ENCODE results near the gene MCM3AP.
"Not testable (repeated sequence)": the region's sequence is repeated elsewhere in the genome, so short reads cannot be mapped to it uniquely, and the experiment has no call there.

Gene MCM3AP

DNA sequence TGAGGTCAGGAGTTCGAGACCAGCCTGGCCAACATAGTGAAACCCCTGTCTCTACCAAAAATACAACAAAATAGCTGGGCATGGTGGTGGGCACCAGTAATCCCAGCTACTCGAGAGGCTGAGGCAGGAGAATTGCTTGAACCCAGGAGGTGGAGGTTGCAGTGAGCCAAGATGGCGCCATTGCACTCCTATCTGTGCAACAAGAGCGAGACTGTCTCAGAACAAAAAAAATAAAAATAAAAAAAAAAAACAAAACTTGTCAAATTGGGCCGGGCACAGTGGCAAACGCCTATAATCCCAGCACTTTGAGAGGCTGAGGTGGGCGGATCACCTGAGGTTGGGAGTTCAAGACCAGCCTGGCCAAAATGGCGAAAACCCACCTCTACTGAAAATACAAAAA is 24.8 kb upstream of the MCM3AP start:
- not testable (repeated sequence) for DNase-seq

DNA sequence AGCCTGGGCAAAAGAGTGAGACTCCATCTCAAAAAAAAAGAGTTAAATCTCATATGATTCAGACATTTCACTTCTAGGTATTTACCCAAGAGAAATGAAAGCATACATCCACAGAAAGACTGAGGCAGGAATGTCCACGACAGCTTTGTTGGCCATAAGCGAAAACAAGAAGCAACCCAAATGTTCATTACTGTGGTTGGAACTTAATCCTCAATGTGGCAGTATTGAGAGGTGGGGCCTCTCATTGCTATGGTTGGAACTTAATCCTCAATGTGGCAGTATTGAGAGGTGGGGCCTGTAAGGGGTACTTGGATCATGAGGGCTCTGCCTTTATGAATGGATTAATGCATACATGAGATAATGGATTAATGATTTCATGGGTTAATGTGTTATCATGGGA is 23.0 kb upstream of the MCM3AP start:
- DNase-seq, result no peak

DNA sequence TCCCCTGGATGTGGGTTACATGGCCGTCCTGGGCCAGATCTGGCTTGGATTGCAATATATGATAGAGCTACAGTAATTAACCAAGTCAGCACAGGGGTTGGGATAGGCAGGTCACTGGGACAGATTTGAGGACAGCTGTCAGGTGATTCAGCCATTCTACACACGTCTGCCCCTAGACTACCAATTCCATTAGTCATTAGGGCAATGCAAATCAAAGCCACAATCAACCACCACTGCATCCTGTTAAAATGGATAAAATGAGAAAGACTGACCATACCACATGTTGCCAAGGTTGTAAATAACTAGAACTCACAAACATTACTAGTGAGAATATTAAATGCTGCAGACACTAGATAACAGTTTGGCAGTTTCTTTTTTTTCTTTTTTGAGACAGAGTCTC is 22.2 kb upstream of the MCM3AP start:
- peak; percentile 50 for DNase-seq

DNA sequence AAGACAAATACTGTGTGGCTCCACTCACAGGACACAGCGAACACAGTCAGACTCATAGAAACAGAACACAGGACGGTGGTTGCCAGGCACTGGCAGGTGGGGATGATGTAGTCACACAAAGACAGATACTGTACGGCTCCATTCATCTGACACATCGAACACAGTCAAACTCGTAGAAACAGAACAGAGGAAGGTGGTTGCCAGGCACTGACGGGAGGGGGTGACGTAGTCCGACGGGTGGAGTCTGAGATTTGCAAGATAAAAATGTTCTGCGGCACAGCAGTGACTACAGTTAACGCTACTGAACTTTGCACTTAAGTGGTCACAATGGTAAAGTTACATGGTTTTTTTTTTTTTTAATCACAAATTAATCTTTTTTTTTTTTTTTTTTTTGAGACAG is 19.5 kb upstream of the MCM3AP start:
- DNase-seq, result no peak

DNA sequence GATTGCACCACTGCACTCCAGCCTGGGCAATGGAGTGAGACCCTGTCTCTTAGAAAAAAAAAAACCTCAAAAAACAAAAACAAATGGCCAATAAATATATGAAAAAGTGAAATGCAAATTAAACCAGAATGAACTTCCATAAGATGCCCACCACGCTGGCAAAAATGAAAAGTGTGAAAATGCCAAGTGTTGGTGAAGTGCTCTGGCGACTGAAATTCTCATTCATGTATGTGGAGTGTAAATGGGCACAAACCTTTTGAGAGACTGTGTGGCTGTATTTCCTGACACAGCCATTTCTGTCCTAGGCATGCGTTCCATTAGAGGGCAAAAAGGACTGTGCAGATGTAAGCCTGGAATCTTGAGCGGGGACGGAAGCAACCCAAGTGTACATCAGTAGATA is 19.0 kb upstream of the MCM3AP start:
- DNase-seq, result no peak

DNA sequence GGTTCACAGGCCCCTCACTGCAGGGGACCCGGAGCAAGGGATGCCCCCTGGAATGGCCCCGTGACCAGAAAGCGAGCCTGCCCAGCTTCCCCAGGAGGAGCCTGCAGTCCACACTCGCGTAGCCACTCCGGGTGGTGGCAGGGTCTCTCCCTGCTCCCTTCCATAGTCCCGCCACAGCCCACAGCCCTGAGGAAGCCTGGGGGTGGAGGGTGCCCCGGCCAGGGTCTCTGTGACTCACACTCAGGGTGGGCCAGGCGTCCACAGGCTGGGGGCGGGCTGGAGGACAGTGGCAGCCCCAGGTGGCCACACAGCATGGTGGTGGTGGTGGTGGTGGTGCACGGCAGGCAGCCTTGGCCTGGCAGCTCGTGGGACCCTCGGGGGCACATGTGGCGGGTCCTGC is 16.3 kb upstream of the MCM3AP start:
- DNase-seq, result no peak

DNA sequence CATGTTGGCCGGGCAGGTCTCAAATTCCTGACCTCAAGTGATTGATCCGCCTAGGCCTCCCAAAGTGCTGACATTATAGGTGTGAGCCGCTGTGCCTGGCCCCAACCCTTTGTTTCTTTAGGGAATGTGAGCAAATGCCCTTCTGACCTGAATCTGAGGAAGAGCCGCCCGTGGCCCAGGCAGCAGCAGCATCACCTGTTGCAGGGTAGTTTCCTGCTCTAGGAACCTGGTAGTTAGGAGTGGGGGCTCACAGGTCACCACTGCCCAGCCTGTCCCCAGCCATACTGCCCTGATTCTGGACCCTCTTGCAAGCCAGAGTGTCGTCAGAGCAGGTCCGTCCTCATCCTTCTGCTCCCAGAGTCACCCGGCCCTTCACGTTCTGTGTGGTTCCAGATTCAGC is 13.8 kb upstream of the MCM3AP start:
- DNase-seq, result no peak

DNA sequence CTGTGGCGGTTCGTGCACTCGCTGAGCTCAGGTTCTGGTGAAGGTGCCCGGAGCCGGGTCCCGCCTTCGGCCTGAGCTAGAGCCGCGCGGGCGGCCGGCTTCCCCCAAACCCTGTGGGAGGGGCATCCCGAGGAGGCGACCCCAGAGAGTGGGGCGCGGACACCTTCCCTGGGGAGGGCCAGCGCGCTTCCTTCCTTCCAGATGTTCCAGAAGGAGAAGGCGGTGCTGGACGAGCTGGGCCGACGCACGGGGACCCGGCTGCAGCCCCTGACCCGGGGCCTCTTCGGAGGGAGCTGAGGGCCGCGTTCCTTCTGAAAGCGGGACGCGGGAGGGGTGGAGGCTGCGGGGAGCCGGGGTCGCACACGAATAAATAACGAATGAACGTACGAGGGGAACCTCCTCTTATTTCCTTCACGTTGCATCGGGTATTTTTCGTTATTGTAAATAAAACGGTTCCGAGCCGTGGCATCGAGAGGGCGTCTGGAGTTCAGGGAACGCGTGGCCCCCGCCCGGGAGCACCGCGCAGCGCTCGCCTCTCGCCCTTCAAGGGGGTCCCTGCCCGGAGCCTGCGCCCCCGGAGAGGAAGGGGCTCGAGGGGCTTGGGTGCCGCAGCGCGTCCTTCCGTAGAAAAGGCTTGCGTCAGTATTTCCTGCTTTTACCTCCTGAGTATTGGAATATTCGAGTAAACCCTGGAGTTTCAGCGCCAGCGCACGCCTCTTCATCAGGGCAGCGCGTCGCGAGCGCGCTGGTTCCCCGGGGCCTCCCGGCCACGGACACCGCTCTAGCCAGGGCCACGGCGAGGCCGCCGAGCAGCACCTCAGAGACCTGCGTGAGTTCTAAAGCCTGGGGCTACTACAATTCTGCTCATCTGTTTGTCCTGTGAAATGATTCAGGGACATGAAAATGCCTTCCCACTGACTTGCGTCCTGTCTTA is 12.2 kb upstream of the MCM3AP start:
- DNase-seq, result peak; percentile 32

DNA sequence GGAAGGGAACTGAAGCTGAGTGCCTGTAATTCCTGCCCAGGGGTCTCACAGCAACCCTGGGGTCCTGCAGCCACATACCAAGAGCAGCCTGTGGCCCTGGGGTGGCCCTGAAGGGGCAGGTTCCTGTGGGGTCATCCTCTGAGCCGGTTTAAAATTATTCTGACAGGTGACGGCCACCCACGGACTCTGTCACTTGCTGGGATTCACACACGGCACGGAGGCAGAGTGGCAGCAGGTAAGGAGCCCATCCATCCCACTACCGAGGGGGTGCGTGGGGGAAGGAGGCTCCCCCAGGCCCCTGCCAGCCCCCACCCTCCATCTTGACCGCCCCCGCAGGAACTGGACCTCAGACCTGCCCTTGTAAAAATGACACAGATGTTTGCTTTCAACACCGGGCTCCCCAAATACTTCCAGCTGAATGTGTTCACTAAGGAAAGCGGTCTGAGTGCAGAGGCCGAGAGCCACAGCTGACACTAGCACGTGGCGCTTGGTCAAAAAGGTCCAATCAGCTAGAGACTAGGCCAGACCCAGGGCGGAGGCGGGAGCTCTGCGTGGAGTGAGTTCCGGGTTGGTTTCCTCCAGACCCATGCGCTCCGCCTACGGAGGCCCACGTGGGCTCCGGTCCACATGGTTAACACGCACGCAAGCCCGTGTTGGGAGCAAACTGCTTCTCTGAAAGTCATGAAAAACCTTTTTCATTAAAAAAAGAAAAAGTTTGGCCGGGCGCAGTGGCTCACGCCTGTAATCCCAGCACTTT is 10.8 kb upstream of the MCM3AP start:
- DNase-seq, result peak; percentile 88

DNA sequence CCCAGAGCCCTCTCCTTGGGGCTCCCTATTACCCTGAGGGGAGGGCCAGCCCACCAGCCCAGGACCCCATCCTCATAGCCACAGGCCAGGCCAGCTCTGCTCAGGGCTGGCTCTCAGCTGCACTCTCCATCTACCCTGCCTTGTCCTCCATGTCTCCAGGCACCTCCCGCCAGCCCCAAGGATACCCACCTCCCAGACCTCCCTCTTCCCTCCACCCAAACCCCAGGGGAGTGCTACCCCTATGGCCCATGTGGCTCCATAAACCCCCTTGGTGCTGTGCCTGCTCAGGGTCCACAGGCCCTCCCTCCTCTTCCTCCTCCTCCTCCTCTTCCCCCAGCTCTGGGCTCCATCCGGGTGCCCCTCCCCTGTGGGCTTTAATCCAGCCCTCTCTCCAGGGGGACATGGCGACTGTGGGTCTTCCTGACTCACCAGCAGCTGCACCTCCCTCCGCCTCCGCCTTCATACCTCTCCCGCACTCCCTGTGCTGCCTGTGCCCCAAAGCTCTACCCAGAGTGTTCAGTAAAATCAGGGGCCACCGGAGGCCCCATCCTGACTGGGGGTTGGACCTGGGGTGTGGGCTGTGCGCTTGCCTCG is 9.9 kb upstream of the MCM3AP start:
- DNase-seq, result peak; percentile 84

DNA sequence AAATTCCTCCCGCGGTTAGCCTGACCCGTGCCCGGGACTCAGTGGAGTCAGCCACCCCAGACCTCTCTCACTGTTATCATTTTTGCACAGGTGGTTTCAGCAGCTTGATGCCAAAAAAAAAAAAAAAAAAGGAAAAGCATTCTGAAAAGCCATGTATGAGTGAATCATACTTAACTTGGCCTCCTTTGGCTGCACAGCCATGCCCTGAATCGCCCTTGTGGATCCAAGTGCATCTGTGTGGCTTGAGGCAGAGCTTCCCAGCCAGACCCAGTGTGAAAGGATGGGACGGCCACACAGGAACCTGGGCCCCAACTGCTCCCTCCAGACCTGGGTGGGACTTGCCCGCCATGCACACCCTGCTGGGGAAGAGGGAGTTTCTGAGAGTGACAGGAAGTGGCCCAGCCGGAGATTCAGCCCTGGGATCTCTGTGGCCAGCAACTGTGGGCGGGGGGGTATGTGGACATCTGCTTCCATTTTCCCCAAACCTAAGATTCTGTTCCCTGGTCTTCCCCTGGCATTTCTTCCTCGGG is 9.3 kb upstream of the MCM3AP start:
- peak; percentile 59 for DNase-seq

DNA sequence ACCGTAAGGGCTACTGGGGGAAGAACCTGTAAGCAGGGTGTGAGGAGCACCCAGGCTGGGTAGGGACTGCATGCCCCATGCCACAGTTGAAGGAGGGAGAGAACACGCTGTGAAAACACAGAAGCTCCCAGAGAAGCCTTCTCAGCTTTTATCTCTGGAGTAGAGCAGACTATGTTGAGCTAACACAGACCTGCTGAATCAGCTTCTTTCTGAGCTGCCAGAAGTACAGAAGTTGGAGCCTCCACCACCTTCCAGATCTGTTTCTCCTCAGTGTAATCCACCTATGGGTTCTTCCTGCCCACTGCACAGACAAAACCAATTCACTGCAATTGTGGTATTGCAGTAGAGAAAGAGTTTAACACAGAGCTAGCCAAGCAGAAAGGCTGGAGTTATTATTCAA is 6.2 kb upstream of the MCM3AP start:
- DNase-seq, result no peak

DNA sequence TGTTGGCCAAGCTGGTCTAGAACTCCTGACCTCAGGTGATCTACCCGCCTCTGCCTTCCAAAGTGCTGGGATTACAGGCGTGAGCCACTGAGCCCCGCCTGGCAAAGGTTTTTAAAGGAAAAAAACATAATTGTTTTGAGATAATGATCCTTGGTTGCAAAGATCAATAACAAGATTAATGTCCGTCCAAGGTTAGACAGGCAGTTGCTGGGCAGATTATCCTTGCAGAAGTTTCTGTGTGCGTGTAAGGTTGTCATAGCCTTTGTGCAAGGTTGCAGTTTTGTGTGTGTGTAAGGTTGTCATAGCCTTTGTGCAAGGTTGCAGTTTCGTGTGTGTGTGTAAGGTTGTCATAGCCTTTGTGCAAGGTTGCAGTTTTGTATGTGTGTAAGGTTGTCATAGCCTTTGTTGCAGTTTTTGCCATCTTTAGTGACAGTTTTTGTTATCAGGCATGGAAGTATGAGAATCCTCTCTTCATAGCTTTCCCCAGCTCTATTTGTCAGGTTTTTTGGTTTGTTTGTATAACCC is 4.3 kb upstream of the MCM3AP start:
- DNase-seq, result no peak

DNA sequence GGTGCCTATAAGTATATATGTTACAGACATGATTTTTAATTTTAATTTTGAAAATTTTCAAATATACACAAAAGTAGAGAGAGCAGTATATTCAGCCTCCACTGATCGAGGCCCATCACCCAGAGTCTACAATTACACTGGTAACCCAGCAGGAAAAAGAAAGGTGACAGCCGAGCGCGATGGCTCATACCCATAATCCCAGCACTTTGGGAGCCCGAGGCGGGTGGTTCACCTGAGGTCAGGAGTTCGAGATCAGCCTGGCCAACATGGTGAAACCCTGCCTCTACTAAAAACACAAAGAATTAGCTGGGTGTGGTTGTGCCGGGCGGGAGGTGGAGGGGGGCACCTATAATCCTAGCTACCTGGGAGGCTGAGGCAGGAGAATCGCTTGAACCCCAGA is 2.1 kb upstream of the MCM3AP start:
- no peak for DNase-seq

DNA sequence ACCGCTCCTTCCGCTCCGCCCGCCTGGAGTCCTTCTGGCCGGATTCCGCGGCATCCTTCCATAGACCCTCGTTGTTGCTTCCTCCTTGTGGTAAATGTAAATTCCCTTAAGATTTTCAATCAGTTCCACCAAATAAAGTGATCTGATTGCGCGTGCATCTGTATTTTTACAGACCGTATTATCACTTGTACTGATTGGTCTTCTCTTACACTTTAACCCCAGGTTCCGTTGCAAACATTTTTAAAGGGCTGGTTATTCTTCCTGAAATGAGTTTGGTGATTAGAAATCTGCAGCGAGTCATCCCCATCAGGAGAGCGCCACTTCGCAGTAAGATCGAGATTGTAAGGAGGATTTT is 1.2 kb upstream of the MCM3AP start:
- DNase-seq, result no peak

DNA sequence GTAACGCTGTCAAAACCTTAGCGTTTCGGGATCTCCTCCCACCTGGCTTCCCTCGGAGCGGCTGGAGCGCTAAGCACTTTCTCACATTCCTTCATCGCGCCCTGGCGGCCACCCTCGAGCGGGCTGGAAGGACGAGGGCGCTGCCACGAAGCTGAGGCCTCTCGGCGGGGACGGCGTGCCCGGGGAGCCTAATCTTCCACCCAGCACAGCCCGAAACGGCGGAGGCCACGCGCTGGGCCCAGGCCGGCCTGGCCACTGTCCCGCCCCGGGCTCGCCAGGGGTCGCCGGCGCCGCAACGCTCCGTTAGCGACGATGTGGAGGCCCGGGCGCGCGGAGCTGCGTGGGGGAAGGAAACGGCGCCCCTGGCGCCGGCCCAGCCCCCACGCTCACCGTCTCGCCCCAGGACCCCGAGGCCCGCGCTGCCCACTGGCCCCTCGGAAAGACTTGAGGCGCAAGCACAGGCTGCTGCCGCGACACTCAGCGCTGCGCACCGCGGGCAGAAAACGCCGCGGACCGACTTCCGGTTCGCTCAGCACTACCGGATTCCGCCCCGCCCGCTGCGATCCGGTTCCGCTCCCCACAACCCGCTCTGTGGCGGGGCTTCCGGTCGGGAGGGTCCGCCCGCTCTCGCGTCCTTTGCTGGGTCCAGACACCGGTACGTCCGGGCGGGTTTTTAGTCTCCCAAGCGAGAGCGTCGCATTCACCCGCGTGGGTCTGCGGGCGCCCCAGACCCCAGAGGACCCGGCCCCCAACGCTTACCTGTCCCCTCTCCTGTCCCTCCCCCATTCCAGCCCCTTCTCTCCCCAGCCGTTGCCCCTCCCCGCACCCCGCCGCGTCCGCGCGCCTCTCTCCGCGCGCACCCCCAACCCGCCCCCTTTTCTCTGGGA is 593 bp upstream of the MCM3AP start, which contains the start of gene YBEY:
YBEY (plus strand) TSS at position 582 of the 887 bp plus-strand sequence. CDS start 572 bp downstream, outside the sequence.
- peak; percentile 92 for DNase-seq

DNA sequence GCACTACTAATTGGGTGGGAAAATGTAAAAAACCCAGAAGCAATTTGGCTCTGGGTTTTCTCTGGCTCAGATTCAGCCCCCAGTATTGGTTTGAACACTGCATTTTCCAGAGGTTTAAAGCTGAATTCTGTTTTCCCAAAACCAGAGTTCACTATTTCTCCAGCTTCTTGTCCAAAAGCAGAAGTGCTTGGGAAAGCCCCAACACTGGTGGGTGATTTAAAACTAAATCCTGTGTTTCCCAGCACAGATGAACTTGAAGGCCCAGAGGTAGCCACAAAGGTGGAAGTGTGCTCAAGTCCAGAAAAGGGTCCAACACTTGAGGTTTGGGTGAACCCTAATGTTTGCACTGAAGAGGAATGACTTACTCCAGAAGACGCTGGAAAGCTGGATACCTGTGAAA is 678 bp downstream of the MCM3AP start:
- DNase-seq, result no peak

DNA sequence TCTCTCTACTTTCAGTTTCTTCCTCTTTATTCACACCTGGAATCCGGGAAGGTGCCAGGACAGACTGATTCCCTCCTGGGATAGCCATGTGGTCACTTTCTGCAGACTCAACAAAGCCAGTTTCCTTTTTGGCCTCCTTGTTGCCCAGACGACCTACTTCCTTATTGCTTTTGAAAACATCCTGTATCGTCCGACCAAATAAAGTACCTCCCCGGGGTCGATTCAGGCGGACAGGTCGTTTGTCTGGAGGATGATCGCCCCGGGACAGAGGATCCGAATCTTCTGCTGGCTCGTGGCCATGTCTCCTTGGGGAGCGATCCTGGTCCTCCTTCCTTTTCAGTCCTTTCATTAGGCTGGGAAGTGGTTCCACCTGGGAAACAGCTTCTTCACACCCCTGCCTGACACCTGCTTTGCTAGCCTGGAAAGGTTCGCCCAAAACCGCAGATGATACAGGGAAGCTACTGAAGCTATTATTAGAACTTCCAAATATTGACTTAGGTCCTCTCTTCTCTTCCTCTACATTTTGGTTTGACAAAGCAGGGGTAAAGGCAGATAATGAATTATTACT is 1.2 kb downstream of the MCM3AP start:
- no peak for DNase-seq

DNA sequence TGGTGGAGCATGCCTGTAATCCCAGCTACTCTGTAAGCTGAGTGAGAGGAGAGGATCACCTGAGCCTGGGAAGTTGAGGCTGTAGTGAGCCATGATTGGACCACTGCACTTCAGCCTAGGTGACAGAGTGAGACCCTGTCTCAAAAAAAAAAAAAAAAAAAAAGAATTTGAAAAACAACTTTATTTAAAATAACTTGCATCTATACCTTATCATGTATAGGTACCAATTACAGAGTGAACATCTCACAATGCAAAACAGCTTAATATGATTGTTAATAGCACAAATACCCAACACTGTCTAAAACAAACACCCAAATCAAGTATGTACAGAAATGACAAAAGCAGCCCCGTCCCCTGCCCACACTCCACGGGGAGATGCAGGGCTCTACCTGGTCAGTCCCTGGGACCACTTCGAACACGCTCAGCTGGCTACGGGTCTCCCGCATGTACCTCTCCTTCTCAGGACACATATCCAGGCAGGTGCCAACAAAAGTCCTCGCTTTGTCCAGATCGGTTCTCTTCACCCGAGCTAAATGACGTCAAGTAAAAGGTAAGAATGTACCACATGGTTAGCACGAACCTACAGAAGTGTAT is 10.5 kb downstream of the MCM3AP start:
- no peak for DNase-seq

DNA sequence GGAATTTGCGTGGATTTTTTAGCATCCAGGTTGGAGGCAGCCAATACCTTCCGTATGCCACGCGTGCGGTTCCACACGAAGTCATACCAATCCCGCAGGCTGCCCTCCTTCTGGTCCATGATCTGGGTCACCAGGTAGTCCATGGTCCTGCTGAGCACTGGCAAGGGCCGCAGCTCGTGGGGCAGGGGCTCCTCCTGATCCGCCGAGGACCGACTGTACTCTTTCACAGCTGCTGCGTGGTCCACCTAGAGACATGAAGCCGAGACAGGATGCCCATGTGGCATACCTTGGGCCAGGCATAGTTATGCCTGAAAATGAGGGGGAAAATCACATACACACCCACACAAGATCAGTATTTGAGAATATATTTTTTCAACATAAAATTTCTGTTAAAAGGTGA is 12.1 kb downstream of the MCM3AP start:
- DNase-seq, result no peak

DNA sequence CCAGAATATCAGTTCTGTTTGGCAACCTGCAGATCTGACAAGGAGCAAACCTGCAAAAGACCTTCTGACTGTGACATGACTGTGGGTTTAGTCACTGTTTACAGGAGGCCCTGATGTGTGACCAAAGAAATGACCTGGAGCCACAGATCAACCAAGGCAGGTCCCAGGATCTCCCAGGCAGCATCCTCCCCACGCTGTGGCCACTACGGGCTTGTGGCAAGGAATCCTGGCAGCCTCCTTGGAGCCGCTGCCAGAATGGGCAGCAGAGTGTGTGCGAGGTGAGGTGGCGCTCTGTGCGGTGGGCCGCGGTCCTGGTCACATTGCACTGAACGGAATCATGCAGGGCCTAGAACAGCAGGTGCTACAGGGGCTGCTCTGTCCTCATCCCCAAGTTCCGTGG is 15.9 kb downstream of the MCM3AP start:
- no peak for DNase-seq
